ENCODE data around the gene OR6K2. TPM values are rescaled to one million over a fixed set of nuclear protein-coding genes. Genes with fewer than 3 reads are reported as not detected.
"Not testable (repeated sequence)": the region's sequence is repeated elsewhere in the genome, so short reads cannot be mapped to it uniquely, and the experiment has no call there.

Gene OR6K2
- total RNA-seq, 3 donors from 2014 or later (not counting 1 experiment from before 2014, with no cell fraction given), result not detected

DNA sequence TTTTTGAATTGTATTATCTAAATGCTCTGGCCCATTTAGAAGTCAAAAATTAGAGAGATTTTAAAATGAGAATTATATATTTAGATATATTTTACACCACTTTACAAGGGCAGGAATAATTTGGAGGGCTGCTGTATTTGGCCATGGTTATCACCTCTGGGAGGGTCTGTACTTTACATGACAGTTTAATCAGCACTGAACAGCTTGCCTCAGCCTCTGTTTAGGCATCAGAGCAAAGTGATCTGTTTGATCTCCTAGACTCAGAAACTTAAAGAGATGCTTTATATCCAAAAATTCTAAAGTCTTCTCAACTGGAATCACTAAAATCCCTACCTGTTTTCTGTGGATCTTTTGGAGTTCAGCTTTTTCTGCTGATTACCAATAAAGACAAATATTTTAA, 8.5 kb downstream of the OR6K2 start:
- intact Hi-C loops (cut with micrococcal nuclease), result no loop called here
- H3K4me1 Mint-ChIP-seq, result no peaks in the 10 kb centered on the region

DNA sequence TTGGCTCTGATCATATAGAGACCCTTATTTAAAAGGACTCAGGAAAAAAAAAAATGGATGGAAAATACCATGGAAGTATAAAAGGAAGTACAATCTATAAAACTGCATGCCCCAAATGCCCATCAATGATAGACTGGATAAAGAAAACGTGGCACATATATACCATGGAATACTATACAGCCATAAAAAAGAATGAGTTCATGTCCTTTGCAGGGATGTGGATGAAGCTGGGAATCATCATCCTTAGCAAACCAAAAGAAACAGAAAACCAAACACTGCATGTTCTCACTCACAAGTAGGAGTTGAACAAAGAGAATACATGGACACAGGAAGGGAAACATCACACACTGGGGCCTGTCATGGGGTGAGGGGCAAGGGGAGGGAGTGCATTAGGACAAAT, 9.3 kb downstream of the OR6K2 start:
- H3K4me3 ChIP-seq (ENCODE audit: low read length); H3K36me3 Mint-ChIP-seq; DNase-seq; H3K27me3 ChIP-seq (ENCODE audit: control insufficient read depth, insufficient read depth, low read length); H3K9me3 Mint-ChIP-seq; H3K9me3 ChIP-seq (ENCODE audit: control insufficient read depth, insufficient read depth, low read length); H3K36me3 ChIP-seq (ENCODE audit: control insufficient read depth, insufficient read depth, low read length); H3K4me3 Mint-ChIP-seq; H3K4me1 Mint-ChIP-seq; H3K27ac ChIP-seq (ENCODE audit: low read length); intact Hi-C loops (cut with micrococcal nuclease); H3K27ac Mint-ChIP-seq; ATAC-seq; H3K4me1 ChIP-seq (ENCODE audit: control insufficient read depth, insufficient read depth, low read length): not testable (repeated sequence)
- peaks cover 13 to 16% of the 10 kb centered on the region in 2 donors for H3K27me3 Mint-ChIP-seq (ENCODE audit: low read depth in 2 of 2)
- WGBS (ENCODE audit: insufficient coverage), result no CpG with 5 or more reads among the region's 1 CpG

More for the DNA sequence above, 8.5 kb downstream of the OR6K2 start:
- no peak for TF ChIP-seq CTCF (IDR thresholded peaks at IDR 0.05)
- Histone ChIP-seq H3K27me3 (ENCODE audit: control insufficient read depth, insufficient read depth, low read length) (no peaks in the 10 kb centered on the region), H3K4me3 (ENCODE audit: low read length) (no peak overlapping the region), H3K4me1 (ENCODE audit: control insufficient read depth, insufficient read depth, low read length) (no peaks in the 10 kb centered on the region), H3K9me3 (ENCODE audit: control insufficient read depth, insufficient read depth, low read length) (no peaks in the 10 kb centered on the region), H3K27ac (ENCODE audit: low read length) (no peak overlapping the region), H3K36me3 (ENCODE audit: control insufficient read depth, insufficient read depth, low read length) (no peaks in the 10 kb centered on the region)
- H3K27me3 Mint-ChIP-seq (ENCODE audit: low read depth in 2 of 2), result peaks cover 10 to 13% of the 10 kb centered on the region in 2 donors
- DNase-seq (no peak), ATAC-seq (no peak)
- H3K36me3 Mint-ChIP-seq, result no peaks in the 10 kb centered on the region
- H3K27ac Mint-ChIP-seq, result no peak overlapping the region
- no peaks in the 10 kb centered on the region for H3K9me3 Mint-ChIP-seq
- no peak overlapping the region for H3K4me3 Mint-ChIP-seq

- no peaks in the 10 kb centered on the region for H3K9me3 Mint-ChIP-seq
- Histone ChIP-seq H3K4me3 (ENCODE audit: low read length) (no peak overlapping the region), H3K36me3 (ENCODE audit: control insufficient read depth, insufficient read depth, low read length) (no peaks in the 10 kb centered on the region), H3K9me3 (ENCODE audit: control insufficient read depth, insufficient read depth, low read length) (no peaks in the 10 kb centered on the region), H3K4me1 (ENCODE audit: control insufficient read depth, insufficient read depth, low read length) (no peaks in the 10 kb centered on the region), H3K27ac (ENCODE audit: low read length) (no peak overlapping the region), H3K27me3 (ENCODE audit: control insufficient read depth, insufficient read depth, low read length) (no peaks in the 10 kb centered on the region)
- no peak for TF ChIP-seq CTCF (IDR thresholded peaks at IDR 0.05)
- no peaks in the 10 kb centered on the region for H3K4me1 Mint-ChIP-seq
- intact Hi-C loops (cut with micrococcal nuclease), result no loop called here
- H3K36me3 Mint-ChIP-seq, result no peaks in the 10 kb centered on the region
- no peak overlapping the region for H3K4me3 Mint-ChIP-seq
- ATAC-seq, result no peak
- no peak overlapping the region for H3K27ac Mint-ChIP-seq
- DNase-seq, result no peak
- H3K27me3 Mint-ChIP-seq (ENCODE audit: low read depth in 2 of 2), result peaks cover 17 to 22% of the 10 kb centered on the region in 2 donors
Observed at GRCh38 chr1:158689875-158690274, 10.6 kb downstream of the OR6K2 start.

DNA sequence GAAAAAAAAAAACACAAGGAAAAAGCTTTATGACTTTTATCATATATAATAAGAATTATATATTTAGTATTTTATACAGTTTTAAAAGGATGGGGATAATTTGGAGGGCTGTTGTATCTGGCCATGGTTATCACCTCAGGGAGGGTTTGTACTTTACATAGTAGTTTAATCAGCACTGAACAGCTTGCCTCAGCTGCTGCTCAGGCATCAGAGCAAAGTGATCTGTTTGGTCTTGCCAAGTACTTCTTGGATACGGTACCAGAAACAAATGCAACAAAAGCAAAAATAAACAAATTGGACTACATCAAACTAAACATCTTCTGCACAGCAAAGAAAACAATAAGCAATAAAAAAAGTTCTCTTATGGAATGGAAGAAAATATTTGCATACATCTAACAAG, 11.3 kb downstream of the OR6K2 start:
- Mint-ChIP-seq H3K4me1 (no peaks in the 10 kb centered on the region), H3K4me3 (no peak overlapping the region), H3K36me3 (no peaks in the 10 kb centered on the region), H3K9me3 (no peaks in the 10 kb centered on the region), H3K27me3 (ENCODE audit: low read depth in 2 of 2) (peaks cover 14 to 29% of the 10 kb centered on the region in 2 donors), H3K27ac (no peak overlapping the region)
- no peak overlapping the region for H3K27ac ChIP-seq (ENCODE audit: low read length)
- WGBS (ENCODE audit: insufficient coverage), result no CpG with 5 or more reads among the region's 1 CpG
- ATAC-seq (no peak), DNase-seq (no peak)
- no peak for TF ChIP-seq CTCF (IDR thresholded peaks at IDR 0.05)
- no peaks in the 10 kb centered on the region for H3K27me3 ChIP-seq (ENCODE audit: control insufficient read depth, insufficient read depth, low read length)
- intact Hi-C loops (cut with micrococcal nuclease), result no loop called here
- H3K4me3 ChIP-seq (ENCODE audit: low read length), result no peak overlapping the region
- no peaks in the 10 kb centered on the region for H3K36me3 ChIP-seq (ENCODE audit: control insufficient read depth, insufficient read depth, low read length)
- no peaks in the 10 kb centered on the region for H3K9me3 ChIP-seq (ENCODE audit: control insufficient read depth, insufficient read depth, low read length)
- H3K4me1 ChIP-seq (ENCODE audit: control insufficient read depth, insufficient read depth, low read length), result no peaks in the 10 kb centered on the region

DNA sequence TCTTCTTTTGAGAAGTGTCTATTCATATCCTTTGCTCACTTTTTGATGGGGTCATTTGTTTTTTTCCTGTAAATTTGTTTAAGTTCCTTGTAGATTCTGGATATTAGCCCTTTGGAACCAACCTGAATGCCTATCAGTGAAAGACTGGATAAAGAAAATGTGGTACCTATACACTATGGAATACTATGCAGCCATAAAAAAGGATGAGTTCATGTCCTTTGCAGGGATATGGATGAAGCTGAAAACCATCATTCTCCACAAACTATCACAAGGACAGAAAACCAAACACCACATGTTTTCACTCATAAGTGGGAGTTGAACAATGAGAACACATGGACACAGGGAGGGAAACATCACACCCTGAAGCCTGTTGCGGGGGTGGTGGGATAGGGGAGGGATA, 12.1 kb downstream of the OR6K2 start:
- DNase-seq; H3K4me3 Mint-ChIP-seq; H3K27ac Mint-ChIP-seq; H3K36me3 ChIP-seq (ENCODE audit: control insufficient read depth, insufficient read depth, low read length); ATAC-seq; H3K4me1 ChIP-seq (ENCODE audit: control insufficient read depth, insufficient read depth, low read length); H3K9me3 ChIP-seq (ENCODE audit: control insufficient read depth, insufficient read depth, low read length); intact Hi-C loops (cut with micrococcal nuclease); H3K4me1 Mint-ChIP-seq; H3K27ac ChIP-seq (ENCODE audit: low read length); H3K4me3 ChIP-seq (ENCODE audit: low read length); H3K9me3 Mint-ChIP-seq; H3K27me3 ChIP-seq (ENCODE audit: control insufficient read depth, insufficient read depth, low read length); H3K36me3 Mint-ChIP-seq: not testable (repeated sequence)
- WGBS (ENCODE audit: insufficient coverage), result 88% methylated on average over 1 of the region's 1 CpG
- H3K27me3 Mint-ChIP-seq (ENCODE audit: low read depth in 2 of 2), result peaks cover 16 to 37% of the 10 kb centered on the region in 2 donors
